ENCODE data around the gene CTU2.

Gene CTU2

GRCh38 chr16:88750854-88751253 is 44.6 kb downstream of the CTU2 start:
- no peak for DNase-seq
- intact Hi-C loops (cut with DNase I): no loop called here

DNA sequence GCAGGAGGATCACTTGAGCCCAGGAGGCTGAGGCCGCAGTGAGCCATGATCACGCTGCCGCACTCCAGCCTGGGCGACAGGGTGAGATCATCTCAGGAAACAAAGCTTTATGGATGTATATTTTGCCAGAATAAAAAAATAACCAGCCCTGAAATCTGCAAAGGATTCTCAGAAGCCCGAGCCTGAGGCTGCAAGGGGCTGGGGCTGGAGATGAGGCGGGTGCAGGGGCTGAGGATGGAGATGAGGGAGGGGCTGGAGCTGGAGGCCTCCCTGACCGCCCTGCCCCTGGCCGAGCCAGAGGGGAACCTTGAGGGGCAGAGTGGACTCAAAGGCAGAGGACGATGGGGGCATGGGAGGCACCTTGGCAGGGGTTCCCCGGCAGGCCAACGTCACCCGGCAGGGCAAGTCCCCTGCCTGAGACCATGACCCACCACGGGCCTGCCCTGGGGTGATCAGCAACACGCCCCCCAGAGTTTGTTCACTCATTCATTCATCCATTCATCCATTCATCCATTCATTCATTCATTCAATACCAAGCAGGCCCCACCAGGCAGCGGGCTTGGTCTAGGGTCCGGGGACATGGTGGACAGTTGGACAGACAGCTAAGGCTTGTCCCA is 46.2 kb downstream of the CTU2 start:
- no peak for DNase-seq
- intact Hi-C loops (cut with DNase I): no loop called here

DNA sequence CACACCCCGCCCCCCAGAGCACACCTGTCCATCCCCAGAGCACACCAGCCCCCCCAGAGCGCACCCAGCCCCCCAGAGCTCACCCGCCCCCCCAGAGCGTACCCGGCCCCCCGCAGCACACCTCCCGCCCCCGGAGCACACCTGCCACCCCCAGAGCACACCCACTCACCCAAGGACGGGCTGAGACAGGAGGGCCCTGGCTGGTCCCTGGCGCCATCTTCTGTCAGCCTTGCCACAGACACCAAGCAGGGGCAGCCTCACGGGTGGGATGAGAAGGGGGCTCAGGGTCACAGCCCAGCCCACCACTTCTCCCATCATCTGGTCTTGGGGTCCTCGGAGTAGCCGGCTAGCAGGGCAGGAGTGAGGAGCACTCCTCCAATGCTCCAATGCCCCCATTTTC is 46.9 kb downstream of the CTU2 start:
- no peak for DNase-seq
- intact Hi-C loops (cut with DNase I): no loop called here

GRCh38 chr16:88753602-88754001 is 47.3 kb downstream of the CTU2 start:
- no peak for DNase-seq

DNA sequence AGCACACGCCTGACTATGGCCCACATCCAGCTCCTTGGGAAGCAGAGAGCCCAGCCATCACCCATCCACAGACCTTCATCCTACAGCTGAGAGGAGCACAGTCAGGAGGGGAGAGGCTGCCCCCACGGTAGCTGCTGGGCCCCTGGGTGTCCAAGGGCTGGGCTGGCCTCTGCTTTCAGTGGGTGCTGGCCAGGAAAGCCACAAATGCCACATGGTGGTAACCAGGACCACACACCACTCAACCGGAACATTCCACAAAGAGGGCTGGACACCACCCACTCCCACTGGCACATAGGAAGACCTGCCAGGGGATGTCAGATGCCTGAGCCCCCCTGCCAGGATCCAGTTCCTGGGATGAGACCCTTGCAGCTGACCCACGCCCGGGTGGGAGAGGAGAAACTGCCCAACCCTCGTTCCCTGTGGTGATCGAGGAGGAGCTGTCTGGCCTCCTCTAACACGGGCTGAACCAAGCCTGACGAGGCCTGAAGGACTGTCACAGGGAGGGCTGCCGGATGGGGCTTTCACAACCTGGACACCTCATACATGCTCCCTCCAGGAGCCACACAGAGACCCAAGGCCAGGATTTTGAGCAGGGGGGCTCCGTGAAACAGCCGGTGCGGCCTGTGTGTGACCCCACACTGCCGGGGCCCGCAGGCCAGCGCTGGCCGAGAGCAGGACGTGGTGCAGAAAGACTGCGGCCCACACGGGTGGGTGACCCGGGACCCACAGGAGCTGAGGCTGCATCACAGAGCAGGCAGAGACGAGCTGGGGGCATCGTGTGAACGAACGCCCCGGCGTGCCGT is 48.0 kb downstream of the CTU2 start:
- no peak for DNase-seq
- intact Hi-C loops (cut with DNase I): no loop called here

More at GRCh38 chr16:88753602-88754001, 47.3 kb downstream of the CTU2 start:
- intact Hi-C loops (cut with DNase I): no loop called here

GRCh38 chr16:88754912-88755744 is 48.8 kb downstream of the CTU2 start:
- DNase-seq: peak in 20 of 42 donors; percentile 26 to 71 (median 43)
- intact Hi-C loops (cut with DNase I): no loop called here

GRCh38 chr16:88755745-88756443 is 49.6 kb downstream of the CTU2 start:
- DNase-seq: no peak
- intact Hi-C loops (cut with DNase I): no loop called here

- DNase-seq: no peak
- intact Hi-C loops (cut with DNase I): no loop called here
Measured at GRCh38 chr16:88758227-88758943, 52.1 kb downstream of the CTU2 start.

- intact Hi-C loops (cut with DNase I): no loop called here
- DNase-seq: no peak
Measured at GRCh38 chr16:88758944-88759244, 52.6 kb downstream of the CTU2 start.

DNA sequence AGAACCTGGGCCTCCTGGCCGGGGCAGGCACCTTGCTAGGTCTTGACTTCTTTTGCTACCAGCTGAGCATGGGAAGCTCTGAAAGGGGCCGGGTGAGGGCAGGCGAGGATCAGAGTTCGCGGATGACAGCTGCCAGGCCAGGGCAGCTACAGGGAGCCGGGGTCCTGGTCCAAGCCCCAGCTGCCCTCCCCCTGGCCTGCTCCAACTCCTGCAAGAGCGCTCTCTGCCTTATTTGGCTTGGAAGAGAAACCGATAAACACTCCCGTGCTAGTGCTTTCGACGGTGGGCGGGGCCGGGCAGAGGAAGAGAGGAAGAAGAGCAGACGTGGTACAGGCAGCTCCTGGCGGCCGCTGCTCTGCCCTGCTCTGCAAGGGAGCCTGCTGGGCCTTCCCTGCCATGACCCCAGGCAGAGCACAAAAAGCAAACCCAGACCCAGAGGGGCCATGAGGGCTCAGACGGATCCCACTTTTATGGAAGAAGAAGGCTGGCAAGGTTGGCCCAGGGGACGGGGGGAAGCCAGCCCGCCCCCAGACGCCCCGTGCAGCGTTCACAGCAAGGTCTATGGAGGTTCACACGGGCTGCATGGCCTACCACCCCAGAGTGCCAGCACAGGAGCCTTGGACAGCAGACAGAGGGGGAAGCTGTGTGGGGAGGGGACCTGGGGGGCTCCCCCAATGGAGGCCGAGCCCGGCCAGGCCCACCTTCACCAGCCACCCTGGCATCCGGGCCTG is 53.1 kb downstream of the CTU2 start:
- intact Hi-C loops (cut with DNase I): no loop called here
- no peak for DNase-seq

DNA sequence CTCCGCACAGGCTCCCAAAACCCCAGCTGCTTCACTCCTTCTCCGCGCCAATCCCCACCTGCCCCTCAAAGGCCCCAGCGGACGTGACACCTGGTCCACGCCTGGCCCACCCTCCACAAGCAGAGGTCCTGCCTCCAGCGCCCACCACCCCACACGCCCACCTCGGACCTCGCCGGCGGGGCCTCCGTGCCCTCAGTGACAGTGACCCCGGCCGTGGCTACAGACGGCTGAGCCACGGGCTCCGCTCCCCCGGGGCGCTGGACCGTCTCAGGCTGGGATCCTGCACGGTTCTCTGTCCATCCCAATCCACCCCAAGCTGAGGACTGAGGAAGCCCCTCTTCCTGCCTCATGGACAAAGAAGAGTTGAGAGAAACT is 53.7 kb downstream of the CTU2 start:
- no peak for DNase-seq
- intact Hi-C loops (cut with DNase I): no loop called here

DNA sequence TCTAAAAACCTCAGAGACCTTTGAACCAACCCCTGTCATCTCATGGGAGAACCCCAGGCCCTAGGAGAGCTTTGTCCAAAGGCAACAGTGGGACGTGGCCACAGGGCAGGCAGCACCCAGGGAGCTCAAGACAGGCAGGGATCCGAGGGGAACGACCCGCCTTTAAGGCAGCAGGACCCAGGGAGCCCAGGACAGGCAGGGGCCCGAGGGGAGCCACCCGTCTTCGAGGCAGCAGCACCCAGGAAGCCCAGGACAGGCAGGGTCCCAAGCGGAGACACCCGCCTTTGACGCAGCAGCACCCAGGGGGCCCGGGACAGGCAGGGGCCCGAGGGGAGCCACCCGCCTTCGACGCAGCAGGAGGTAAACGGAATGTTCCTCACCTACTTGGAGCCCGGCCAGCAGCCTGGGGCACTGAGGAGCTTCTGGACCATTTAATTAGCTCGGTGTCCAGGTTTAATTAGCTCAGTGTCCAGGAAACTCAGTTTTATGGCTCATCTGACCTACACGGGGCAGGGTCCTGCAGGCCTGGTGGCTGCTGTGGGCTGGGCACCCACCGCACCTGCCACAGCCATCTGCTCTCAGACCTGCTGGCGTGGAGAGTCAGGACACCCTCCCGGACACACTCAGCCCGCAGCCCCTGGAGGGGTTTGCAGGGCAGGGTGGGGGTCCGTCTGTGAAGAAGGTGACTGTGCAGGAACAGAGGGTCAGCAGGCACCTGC is 54.3 kb downstream of the CTU2 start:
- DNase-seq: no peak
- intact Hi-C loops (cut with DNase I): no loop called here

DNA sequence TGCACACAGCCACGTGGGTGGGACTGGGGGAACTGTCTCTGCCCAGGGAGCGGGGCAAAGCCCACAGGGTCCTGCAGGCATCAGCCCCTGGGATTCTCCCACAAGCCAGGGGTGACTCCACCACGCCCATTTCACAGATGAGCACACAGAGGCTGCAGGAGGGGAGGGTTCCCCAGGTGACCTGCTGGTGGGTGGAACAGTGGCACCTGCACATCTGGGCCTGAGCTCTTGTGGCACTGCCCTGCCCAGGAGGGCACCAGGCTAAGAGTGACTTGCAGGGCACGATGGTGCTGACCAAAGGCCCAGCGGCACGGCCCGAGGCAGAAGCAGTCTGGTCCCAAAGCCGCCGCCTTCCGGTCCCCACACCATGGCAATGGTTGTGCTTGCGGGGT is 54.8 kb downstream of the CTU2 start:
- intact Hi-C loops (cut with DNase I): no loop called here
- DNase-seq: no peak

- intact Hi-C loops (cut with DNase I): no loop called here
Measured at GRCh38 chr16:88761830-88762229, 55.5 kb downstream of the CTU2 start.

GRCh38 chr16:88762258-88762870 is 56.1 kb downstream of the CTU2 start:
- DNase-seq: no peak
- intact Hi-C loops (cut with DNase I): no loop called here

More at GRCh38 chr16:88761830-88762229, 55.5 kb downstream of the CTU2 start:
- no peak for DNase-seq

GRCh38 chr16:88762941-88763340 is 56.6 kb downstream of the CTU2 start:
- intact Hi-C loops (cut with DNase I): no loop called here
- no peak for DNase-seq

GRCh38 chr16:88763502-88764053 is 57.3 kb downstream of the CTU2 start:
- no peak for DNase-seq
- intact Hi-C loops (cut with DNase I): no loop called here
